Measurements from ENCODE around the gene MICA. TPM values are rescaled to one million over a fixed set of nuclear protein-coding genes. Genes with fewer than 3 reads are reported as not detected.
"Not testable (repeated sequence)": the region's sequence is repeated elsewhere in the genome, so short reads cannot be mapped to it uniquely, and the experiment has no call there.

MICA gene
- 10 to 100 TPM; 11.0 to 24.2 TPM for total RNA-seq

DNA sequence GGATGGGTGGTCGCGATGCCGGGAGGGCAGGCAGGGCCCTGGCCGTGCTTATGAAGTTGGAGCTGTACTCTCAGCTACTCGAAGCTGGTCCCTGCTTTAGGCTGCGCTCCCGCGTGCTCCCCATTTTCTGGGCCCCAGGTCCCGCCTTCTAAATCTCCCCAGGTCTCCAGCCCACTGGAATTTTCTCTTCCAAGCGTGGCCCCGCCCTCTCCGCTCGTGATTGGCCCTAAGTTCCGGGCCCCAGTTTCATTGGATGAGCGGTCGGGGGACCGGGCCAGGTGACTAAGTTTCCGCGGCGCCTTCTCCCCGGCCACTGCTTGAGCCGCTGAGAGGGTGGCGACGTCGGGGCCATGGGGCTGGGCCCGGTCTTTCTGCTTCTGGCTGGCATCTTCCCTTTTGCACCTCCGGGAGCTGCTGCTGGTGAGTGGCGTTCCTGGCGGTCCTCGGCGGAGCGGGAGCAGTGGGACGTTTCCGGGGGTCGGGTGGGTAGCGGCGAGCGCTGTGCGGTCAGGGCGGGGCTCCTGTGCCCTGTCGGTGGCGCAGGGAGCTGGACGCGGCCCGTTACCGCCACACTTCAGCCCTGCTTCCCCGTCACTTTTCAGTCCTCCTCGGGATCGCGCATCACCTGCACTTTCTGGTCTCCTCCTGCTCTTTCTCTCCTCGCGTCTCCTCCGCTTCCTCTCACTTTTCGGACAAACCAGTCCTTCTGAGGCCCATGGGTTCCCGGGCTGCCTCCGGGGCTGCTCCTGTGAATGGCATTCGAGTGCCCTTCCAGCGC lies at the start of gene MICA:
MICA (plus strand) TSS at position 313 of the 778 bp plus-strand sequence; CDS start at position 351, 38 bp downstream.
- Mint-ChIP-seq H3K36me3 (peaks cover 6 to 10% of the 10 kb centered on the region in 2 donors), H3K27ac (peak within 1 kb of the TSS; percentile 44 to 95), H3K9me3 (no peaks in the 10 kb centered on the region)
- DNase-seq (ENCODE audit: low spot score in 2 of 2) (peak; percentile 75 to 86), ATAC-seq (peak; percentile 68 to 79)

DNA sequence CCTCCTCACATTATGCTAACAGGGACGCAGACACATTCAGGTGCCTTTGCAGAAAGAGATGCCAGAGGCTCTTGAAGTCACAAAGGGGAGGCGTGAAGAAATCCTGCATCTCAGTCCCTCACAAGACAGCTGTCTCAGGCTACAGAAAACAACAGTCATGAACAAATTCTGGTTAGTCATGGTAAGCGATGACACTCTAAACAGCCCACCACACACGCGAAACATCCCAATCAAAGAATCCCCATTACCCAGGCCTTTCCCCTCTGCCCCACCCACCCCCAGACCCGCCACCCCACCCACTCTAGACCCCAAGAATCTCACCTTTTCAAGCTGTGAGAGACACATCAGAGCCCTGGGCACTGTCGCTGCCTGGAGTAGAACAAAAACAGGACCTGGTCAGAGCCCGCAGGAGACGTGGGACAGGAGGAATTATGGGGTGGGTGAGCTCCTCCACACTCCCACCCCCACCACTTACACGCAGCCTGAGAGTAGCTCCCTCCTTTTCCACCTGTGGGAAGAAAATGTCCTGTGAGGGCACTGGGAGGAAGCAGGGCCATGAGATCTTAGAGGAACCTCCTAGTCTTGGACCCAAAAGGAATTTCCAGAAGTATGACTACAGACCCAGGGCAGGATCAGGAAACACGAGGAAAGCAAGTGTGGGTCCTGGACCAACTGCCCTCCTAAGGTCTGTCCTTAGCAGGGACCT lies 49.1 kb upstream of the MICA start:
- H3K27ac Mint-ChIP-seq, result peak overlapping the region; percentile 81 to 98
- ATAC-seq, result no peak
- peaks cover 0 to 2% of the 10 kb centered on the region in 2 donors for H3K9me3 Mint-ChIP-seq
- peaks cover 35 to 42% of the 10 kb centered on the region in 2 donors for H3K36me3 Mint-ChIP-seq
- DNase-seq (ENCODE audit: low spot score in 2 of 2), result no peak

DNA sequence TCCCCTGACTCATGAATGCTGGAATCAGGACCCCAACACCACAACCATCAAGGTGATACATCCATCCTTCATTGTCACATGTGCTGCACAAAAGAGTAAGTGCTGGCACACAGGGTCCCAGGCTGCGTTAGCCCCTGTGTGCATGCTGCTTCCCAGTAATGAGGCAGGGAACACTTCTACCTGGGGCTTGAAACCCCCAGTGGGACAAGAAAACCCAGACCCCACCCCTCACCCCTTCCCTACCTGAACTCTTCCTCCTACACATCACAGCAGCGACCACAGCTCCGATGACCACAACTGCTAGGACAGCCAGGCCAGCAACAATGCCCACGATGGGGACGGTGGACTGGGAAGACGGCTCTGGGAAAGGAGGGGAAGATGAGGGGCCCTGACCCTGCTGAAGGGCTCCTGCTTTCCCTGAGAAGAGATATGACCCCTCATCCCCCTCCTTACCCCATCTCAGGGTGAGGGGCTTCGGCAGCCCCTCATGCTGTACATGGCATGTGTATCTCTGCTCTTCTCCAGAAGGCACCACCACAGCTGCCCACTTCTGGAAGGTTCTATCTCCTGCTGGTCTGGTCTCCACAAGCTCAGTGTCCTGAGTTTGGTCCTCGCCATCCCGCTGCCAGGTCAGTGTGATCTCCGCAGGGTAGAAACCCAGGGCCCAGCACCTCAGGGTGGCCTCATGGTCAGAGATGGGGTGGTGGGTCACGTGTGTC lies 48.4 kb upstream of the MICA start:
- Mint-ChIP-seq H3K9me3 (peaks cover 0 to 5% of the 10 kb centered on the region in 2 donors), H3K27ac (peak overlapping the region; percentile 81 to 98), H3K36me3 (peaks cover 35 to 42% of the 10 kb centered on the region in 2 donors)
- ATAC-seq, result no peak
- DNase-seq (ENCODE audit: low spot score in 2 of 2), result no peak

DNA sequence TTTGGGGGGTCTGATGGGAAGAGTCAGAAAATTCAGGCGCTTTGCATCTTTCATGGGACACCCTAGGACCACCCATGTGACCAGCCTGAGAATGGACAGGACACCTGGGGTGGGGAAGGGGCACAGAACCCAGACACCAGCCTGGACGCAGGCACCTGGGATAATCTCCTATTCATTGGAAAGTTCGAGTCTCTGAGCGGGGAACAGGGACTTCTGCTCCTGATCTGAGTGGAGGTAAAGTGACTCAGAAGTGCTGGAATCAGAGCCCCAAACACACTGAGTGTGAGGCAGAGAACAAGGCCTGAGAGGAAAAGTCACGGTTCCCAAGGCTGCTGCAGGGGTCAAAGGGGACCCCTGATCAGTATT lies 47.8 kb upstream of the MICA start:
- H3K36me3 Mint-ChIP-seq, result peaks cover 36 to 46% of the 10 kb centered on the region in 2 donors
- ATAC-seq (no peak), DNase-seq (ENCODE audit: low spot score in 2 of 2) (no peak)
- H3K9me3 Mint-ChIP-seq, result peaks cover 0 to 5% of the 10 kb centered on the region in 2 donors
- peak overlapping the region; percentile 81 to 98 for H3K27ac Mint-ChIP-seq

DNA sequence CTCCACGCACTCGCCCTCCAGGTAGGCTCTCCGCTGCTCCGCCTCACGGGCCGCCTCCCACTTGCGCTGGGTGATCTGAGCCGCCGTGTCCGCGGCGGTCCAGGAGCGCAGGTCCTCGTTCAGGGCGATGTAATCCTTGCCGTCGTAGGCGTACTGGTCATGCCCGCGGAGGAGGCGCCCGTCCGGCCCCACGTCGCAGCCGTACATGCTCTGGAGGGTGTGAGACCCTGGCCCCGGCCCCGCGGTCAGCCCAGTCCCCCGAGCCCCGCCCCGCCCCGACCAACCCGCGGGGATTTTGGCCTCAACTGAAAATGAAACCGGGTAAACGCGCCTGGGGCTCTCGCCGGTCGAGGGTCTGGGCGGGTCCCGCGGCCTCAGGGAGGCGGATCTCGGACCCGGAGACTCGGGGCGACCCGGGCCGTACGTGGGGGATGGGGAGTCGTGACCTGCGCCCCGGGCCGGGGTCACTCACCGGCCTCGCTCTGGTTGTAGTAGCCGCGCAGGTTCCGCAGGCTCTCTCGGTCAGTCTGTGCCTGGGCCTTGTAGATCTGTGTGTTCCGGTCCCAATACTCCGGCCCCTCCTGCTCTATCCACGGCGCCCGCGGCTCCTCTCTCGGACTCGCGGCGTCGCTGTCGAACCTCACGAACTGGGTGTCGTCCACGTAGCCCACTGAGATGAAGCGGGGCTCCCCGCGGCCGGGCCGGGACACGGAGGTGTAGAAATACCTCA lies 47.0 kb upstream of the MICA start:
- ATAC-seq (peak; percentile 2 to 9), DNase-seq (ENCODE audit: low spot score in 2 of 2) (peak in 1 of 2 donors; percentile 79)
- H3K27ac Mint-ChIP-seq, result peak overlapping the region; percentile 81 to 98
- peaks cover 41 to 54% of the 10 kb centered on the region in 2 donors for H3K36me3 Mint-ChIP-seq
- H3K9me3 Mint-ChIP-seq, result peaks cover 0 to 11% of the 10 kb centered on the region in 2 donors

DNA sequence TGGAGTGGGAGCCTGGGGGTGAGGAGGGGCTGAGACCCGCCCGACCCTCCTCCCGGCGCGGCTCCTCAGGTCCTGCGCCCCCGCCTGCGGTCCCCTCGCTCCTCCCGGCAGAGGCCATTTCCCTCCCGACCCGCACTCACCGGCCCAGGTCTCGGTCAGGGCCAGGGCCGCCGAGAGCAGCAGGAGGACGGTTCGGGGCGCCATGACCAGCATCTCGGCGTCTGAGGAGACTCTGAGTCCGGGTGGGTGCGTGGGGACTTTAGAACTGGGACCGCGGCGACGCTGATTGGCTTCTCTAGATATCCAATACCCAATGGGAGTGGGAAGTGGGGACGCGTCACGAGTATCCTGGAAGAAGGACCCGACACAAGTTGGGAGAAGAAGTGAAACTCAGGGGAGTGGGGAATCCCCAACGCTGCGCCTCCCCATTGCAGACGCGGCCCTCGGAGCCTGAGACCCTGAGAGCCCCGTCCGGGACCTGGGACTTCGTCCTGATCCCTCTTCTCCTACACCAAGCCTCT lies 46.4 kb upstream of the MICA start, which contains the start of gene HLA-B:
HLA-B (minus strand) TSS at position 234 of the 521 bp plus-strand sequence; CDS start at position 213, 21 bp downstream.
- ATAC-seq (peak; percentile 80 to 84), DNase-seq (ENCODE audit: low spot score in 2 of 2) (peak; percentile 84 to 92)
- H3K36me3 Mint-ChIP-seq, result peaks cover 41 to 55% of the 10 kb centered on the region in 2 donors
- H3K9me3 Mint-ChIP-seq, result peaks cover 0 to 11% of the 10 kb centered on the region in 2 donors
- H3K27ac Mint-ChIP-seq, result peak within 1 kb of the TSS; percentile 81 to 100

DNA sequence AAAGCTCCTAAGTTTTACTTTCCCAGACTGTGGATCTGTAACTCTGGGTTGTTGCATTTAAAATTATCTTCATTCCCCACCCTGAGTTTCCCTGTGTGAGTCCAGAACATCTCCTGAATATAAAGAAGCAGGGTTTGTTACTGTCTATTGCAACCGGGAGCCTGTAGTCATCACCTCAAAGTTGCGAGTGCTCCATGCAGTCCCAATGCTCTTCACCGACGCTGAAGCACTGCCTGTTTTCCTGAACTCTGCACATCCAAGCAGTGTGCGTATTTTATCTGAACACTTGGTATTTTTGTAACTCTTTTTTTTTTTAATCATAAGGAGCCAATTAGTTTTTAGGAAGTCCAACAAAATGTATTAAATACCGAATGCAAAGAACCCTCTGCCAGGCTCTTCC lies 45.5 kb upstream of the MICA start:
- Mint-ChIP-seq H3K9me3 (peaks cover 0 to 11% of the 10 kb centered on the region in 2 donors), H3K36me3 (peaks cover 40 to 46% of the 10 kb centered on the region in 2 donors), H3K27ac (peak overlapping the region; percentile 81 to 100)
- DNase-seq (ENCODE audit: low spot score in 2 of 2), result no peak
- ATAC-seq, result no peak

DNA sequence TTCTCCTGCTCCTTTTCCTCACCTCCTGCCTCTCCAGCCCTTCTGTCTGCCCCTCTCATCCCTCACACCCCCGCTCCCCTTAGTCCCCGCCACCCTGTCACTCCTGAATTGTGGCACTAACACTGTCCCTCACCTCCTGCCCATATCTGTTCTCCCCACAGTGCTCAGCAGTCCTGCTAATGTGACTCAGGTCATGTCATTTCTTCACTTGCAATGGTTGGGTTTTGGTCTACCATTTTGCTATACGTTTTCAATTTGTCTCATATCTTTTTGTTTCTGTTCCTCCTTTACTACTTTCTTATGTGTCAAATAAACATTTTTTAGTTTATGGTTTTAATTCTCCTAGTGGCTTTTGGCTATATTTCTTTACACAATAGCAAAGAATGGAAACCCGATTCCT lies 45.1 kb upstream of the MICA start:
- Mint-ChIP-seq H3K27ac (peak overlapping the region; percentile 81 to 100), H3K36me3 (peaks cover 37 to 42% of the 10 kb centered on the region in 2 donors), H3K9me3 (peaks cover 0 to 11% of the 10 kb centered on the region in 2 donors)
- DNase-seq (ENCODE audit: low spot score in 2 of 2), result no peak
- peak; percentile 39 to 52 for ATAC-seq

DNA sequence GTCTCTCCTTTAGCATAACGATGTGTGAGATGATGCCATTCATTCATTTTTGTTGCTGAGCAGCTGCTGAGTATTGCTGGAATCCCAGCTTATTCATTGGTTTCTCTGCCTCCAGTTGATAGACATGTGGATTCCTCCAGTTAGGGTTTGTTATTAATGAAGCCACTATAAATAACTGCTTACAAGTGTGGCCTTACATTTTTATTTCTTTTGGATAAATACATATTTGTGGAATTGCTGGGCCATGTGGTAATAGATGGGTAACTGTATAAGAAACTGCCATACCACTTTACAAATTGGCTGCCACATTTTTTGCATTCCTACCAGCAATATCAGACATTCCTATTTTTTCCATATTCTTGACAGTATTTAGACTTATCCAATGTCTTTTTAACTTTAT lies 43.8 kb upstream of the MICA start:
- Mint-ChIP-seq H3K9me3 (peaks cover 0 to 11% of the 10 kb centered on the region in 2 donors), H3K27ac (peak overlapping the region in 1 of 2 donors; percentile 51), H3K36me3 (peaks cover 24 to 29% of the 10 kb centered on the region in 2 donors)
- no peak for ATAC-seq
- no peak for DNase-seq (ENCODE audit: low spot score in 2 of 2)

DNA sequence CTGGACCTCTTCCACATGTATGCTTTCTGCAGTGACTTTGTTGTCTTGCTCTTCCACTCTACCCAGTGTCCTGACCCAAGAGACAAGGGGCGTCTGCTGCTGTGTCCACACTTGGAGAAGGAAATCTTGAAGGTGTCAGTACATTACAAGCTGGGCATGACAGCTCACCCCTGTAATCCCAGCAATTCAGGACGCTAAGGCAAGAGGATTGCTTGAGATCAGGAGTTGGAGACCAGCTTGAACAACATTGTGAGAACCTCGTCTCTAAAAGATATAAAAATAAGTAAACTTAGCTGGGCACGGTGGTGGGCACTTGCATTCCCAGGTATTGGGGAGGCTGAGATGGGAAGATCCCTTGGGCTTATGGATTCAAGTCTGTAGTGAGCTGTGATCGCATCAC lies 40.6 kb upstream of the MICA start:
- ATAC-seq (no peak), DNase-seq (ENCODE audit: low spot score in 2 of 2) (no peak)
- no peak overlapping the region for H3K27ac Mint-ChIP-seq
- H3K9me3 Mint-ChIP-seq, result peaks cover 0 to 11% of the 10 kb centered on the region in 2 donors
- peaks cover 7 to 13% of the 10 kb centered on the region in 2 donors for H3K36me3 Mint-ChIP-seq

DNA sequence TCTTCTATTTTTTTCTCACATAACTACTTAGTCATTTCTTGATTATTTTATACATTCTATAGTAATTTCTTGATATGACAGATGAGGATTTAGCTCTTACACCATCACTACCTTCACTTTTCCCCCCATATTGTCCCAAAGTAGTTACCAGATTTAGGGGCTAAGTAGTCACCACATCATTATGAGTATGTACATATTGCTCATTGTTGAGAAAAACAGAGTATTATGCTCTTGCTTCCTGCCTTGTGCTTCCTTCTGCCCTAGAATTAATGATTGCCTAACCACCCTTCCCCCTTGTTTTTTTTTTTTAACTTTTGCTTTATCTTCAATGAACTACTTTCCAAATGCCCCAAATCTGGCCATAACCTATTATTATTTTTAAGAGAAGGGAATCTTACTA lies 39.6 kb upstream of the MICA start:
- Mint-ChIP-seq H3K36me3 (peaks cover 7 to 13% of the 10 kb centered on the region in 2 donors), H3K9me3 (peaks cover 0 to 11% of the 10 kb centered on the region in 2 donors), H3K27ac (no peak overlapping the region)
- no peak for DNase-seq (ENCODE audit: low spot score in 2 of 2)
- ATAC-seq, result peak in 1 of 2 donors; percentile 50

DNA sequence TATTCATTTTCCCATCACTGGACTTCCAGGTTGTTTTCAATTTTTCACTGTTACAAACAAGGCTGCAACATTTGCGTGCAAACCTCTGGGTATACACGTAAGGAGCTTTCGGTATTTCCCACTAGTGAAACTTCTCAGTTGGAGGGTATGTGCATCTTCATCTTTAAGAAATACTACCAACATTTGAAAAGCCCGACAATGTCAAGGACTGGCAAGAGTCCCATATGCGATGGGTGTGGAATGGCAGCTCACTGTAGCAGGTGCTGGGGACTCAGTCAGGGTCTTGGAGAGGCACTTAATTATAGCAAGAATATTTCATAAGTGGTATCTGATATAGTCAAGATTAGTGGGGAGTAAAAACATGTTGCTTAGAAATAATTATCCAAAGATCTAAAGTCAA lies 37.5 kb upstream of the MICA start:
- DNase-seq (ENCODE audit: low spot score in 2 of 2) (no peak), ATAC-seq (no peak)
- Mint-ChIP-seq H3K36me3 (peaks cover 2 to 5% of the 10 kb centered on the region in 2 donors), H3K9me3 (peaks cover 0 to 5% of the 10 kb centered on the region in 2 donors), H3K27ac (no peak overlapping the region)

DNA sequence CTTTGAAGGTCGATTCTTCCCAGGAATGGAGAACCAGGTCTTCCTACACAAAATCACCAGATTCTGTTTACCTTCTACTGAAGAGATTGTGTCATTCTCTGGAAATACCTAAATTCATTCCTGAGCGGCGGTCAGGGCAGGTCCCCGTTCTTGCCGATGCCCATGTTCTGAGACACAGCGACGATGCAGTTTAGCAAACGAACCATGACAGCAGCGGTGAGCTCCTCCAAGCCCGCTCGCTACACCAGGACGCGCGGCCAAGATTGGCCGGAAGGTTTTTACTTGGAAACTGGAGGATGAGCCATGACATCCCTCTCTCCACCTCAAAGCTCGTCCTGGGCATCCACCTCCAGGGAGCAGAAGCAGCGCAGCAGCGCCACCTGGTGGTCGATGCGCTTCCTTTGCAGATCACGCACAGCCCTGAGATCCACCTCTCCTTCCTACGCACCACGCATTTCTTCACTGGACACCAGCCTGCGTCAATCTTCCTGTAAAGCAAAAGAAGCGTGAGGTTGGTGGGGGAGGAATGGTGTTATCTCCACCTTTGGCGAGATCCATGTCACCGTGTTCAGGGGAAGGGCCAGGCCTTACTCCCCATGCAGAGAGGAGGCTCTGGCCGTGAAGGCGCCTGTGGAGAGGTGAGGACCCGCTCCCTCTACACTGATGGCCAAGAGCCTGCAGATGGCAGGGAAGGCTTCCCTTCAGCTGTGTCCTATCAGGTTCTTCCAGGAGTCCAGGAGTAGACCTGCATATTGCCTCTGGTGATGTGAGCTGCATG lies 36.5 kb upstream of the MICA start:
- peaks cover 0 to 2% of the 10 kb centered on the region in 2 donors for H3K9me3 Mint-ChIP-seq
- H3K27ac Mint-ChIP-seq, result peak overlapping the region in 1 of 2 donors; percentile 38
- DNase-seq (ENCODE audit: low spot score in 2 of 2), result peak; percentile 86 to 90
- peaks cover 0 to 1% of the 10 kb centered on the region in 2 donors for H3K36me3 Mint-ChIP-seq
- peak; percentile 98 to 99 for ATAC-seq

DNA sequence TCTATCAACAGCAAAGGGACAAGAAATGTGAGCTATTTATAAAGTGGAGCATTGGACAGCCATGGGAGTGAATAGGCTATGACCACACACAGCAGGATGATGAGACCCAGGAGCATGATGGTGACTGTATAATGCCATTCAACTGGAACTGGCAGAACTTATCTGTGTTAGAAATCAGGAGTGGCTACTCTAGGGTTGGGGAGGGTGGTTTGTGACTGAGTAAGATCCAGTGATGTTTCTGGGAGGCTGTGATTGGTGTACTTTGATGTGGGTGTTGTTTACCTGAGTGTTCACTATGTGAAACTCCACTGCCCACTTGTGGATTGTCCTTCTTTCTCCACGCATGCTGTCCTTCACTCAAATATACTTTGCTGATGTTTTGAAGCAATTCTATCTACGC lies 34.9 kb upstream of the MICA start:
- peaks cover 0 to 5% of the 10 kb centered on the region in 2 donors for H3K9me3 Mint-ChIP-seq
- no peak for ATAC-seq
- DNase-seq (ENCODE audit: low spot score in 2 of 2), result no peak
- peaks cover 0 to 5% of the 10 kb centered on the region in 2 donors for H3K36me3 Mint-ChIP-seq
- no peak overlapping the region for H3K27ac Mint-ChIP-seq

DNA sequence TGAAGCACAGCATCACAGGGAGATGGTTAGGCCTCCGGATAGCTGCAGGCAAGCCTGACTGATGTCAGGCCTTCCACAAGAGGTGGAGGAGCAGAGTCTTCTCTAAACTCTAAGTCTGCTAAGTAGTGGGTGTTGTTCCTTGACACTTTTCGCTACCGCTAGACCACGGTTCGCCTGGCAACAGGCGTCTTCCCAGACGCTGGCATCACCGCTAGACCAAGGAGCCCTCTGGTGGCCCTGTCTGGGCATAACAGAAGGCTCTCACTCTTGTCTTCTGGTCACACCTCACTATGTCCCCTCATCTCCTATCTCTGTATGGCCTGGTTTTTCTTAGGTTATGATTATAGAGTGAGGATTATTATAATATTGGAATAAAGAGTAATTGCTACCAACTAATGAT lies 29.3 kb upstream of the MICA start:
- peak in 1 of 2 donors; percentile 34 for ATAC-seq
- H3K9me3 Mint-ChIP-seq; DNase-seq (ENCODE audit: low spot score in 2 of 2); H3K36me3 Mint-ChIP-seq; H3K27ac Mint-ChIP-seq: not testable (repeated sequence)
